Astrocyte (in vitro differentiated cells and primary cell): ENCODE measurements around the gene NUDT21. TPM values are rescaled to one million over a fixed set of nuclear protein-coding genes. Genes with fewer than 3 reads are reported as not detected.

Source experiments
- DNase-seq: peaks from one replicate; pipeline ENCODE4 v3.0.0-alpha.2; 2010; ENCODE audit warnings: low read depth
- FAIRE-seq: peaks from 2 replicates; lab custom pipeline; 2011; peaks lifted over from hg19 to GRCh38; lab: Jason Lieb, UNC
- H2AFZ ChIP-seq: 2 replicates; pipeline ENCODE4 v1.6.0; 2012; ENCODE audit warnings: low read depth, low read length, inconsistent platforms
- H3K27ac ChIP-seq: 2 replicates; pipeline ENCODE4 v1.5.1; 2011; ENCODE audit warnings: low read depth, low read length, inconsistent platforms
- H3K27me3 ChIP-seq: 2 replicates; pipeline ENCODE4 v1.6.0; 2011; ENCODE audit warnings: low read length, inconsistent platforms; ENCODE audit not compliant: insufficient read depth
- H3K36me3 ChIP-seq: 2 replicates; pipeline ENCODE4 v1.5.1; 2011; ENCODE audit warnings: low read length, inconsistent platforms; ENCODE audit not compliant: insufficient read depth
- H3K4me1 ChIP-seq: 2 replicates; pipeline ENCODE4 v1.5.1; 2011; ENCODE audit warnings: low read length, inconsistent platforms; ENCODE audit not compliant: insufficient read depth
- H3K4me2 ChIP-seq: 2 replicates; pipeline ENCODE4 v1.6.0; 2012; ENCODE audit warnings: low read length, inconsistent platforms
- H3K4me3 ChIP-seq: 2 replicates; pipeline ENCODE4 v1.5.1; 2011; ENCODE audit warnings: low read depth, mild to moderate bottlenecking, low read length, inconsistent platforms; ENCODE audit not compliant: insufficient read depth
- H3K79me2 ChIP-seq: 2 replicates; pipeline ENCODE4 v1.6.0; 2012; ENCODE audit warnings: mild to moderate bottlenecking, low read length, inconsistent platforms; ENCODE audit not compliant: insufficient read depth
- H3K9ac ChIP-seq: 2 replicates; pipeline ENCODE4 v1.6.0; 2012; ENCODE audit warnings: mild to moderate bottlenecking, low read length, inconsistent platforms
- H3K9me3 ChIP-seq: 2 replicates; pipeline ENCODE4 v1.5.1; 2012; ENCODE audit warnings: low read depth, mild to moderate bottlenecking, low read length, inconsistent platforms; ENCODE audit not compliant: insufficient read depth
- H4K20me1 ChIP-seq: 2 replicates; pipeline ENCODE4 v1.6.0; 2012; ENCODE audit warnings: low read length, inconsistent platforms; ENCODE audit not compliant: insufficient read depth
- H3K27ac Mint-ChIP-seq: one replicate; pipeline ENCODE4 v1.8.0; 2021; ENCODE audit warnings: mild to moderate bottlenecking, mixed read lengths; ENCODE audit not compliant: unreplicated experiment
- H3K27me3 Mint-ChIP-seq: one replicate; pipeline ENCODE4 v1.8.0; 2021; ENCODE audit warnings: low read depth, mixed read lengths; ENCODE audit not compliant: unreplicated experiment
- H3K36me3 Mint-ChIP-seq: one replicate; pipeline ENCODE4 v1.8.0; 2021; ENCODE audit warnings: low read depth, mixed read lengths; ENCODE audit not compliant: unreplicated experiment
- H3K4me1 Mint-ChIP-seq: one replicate; pipeline ENCODE4 v1.8.0; 2021; ENCODE audit warnings: low read depth, mixed read lengths; ENCODE audit not compliant: unreplicated experiment
- H3K4me3 Mint-ChIP-seq: one replicate; pipeline ENCODE4 v1.8.0; 2021; ENCODE audit warnings: mild to moderate bottlenecking, moderate library complexity, mixed read lengths; ENCODE audit not compliant: unreplicated experiment
- H3K9me3 Mint-ChIP-seq: one replicate; pipeline ENCODE4 v1.8.0; 2021; ENCODE audit warnings: mild to moderate bottlenecking, mixed read lengths; ENCODE audit not compliant: unreplicated experiment
- EZH2 ChIP-seq: IDR thresholded peaks from 2 replicates; pipeline ENCODE4 v1.6.1; 2012; ENCODE audit warnings: mild to moderate bottlenecking, low read length, inconsistent platforms; ENCODE audit not compliant: insufficient read depth
- total RNA-seq: library from RNA; stranded (reverse); gene quantifications from 2 replicates; pipeline ENCODE4 v1.2.1, GENCODE V29; 2021
- TF ChIP-seq, protein P1 (sequence below): IDR thresholded peaks from 2 replicates; pipeline ENCODE4 v1.5.1; 2011; ENCODE audit warnings: low read depth, mild to moderate bottlenecking, inconsistent platforms, low read length, moderate library complexity; ENCODE audit not compliant: insufficient read depth

The NUDT21 gene
- total RNA-seq, 1 donor from 2014 or later = 86.0 TPM

DNA sequence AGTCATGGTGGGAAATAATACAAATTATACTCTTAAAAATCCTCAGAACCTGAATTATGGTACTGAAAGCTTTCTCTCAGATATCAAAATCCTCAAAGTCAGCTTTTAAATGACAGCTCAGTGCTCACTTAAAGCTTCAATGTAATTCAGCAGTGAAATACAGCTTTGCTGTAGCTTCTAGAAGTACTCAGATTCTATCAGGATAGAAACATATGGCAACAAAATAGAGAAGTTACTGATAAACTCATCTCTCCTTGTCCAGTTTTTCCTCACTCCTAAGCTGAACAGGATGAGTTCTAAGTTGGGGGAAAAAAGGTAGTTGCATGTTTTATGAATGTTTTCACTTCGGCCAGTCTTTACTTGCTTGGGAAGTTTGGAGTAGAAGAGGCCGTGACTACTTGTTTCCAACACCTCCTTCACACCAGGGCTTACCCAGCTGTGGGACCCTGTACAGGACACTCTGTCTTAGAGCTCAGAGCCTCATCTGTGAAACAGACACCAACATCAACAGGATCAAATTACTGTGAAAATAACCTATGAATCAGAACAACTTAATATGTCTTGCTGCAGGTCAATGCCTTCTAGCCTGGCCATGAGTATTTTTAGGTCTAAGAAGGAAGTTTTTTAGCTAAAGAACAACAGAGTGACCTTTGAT lies 30.5 kb upstream of the NUDT21 start:
- H3K36me3 Mint-ChIP-seq = peaks cover 15% of the 10 kb centered on the region
- no peak overlapping the region for H3K9ac ChIP-seq
- DNase-seq = peak; percentile 23
- no peak overlapping the region for H3K4me2 ChIP-seq
- TF ChIP-seq, protein P1, sequence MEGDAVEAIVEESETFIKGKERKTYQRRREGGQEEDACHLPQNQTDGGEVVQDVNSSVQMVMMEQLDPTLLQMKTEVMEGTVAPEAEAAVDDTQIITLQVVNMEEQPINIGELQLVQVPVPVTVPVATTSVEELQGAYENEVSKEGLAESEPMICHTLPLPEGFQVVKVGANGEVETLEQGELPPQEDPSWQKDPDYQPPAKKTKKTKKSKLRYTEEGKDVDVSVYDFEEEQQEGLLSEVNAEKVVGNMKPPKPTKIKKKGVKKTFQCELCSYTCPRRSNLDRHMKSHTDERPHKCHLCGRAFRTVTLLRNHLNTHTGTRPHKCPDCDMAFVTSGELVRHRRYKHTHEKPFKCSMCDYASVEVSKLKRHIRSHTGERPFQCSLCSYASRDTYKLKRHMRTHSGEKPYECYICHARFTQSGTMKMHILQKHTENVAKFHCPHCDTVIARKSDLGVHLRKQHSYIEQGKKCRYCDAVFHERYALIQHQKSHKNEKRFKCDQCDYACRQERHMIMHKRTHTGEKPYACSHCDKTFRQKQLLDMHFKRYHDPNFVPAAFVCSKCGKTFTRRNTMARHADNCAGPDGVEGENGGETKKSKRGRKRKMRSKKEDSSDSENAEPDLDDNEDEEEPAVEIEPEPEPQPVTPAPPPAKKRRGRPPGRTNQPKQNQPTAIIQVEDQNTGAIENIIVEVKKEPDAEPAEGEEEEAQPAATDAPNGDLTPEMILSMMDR = no peak
- no peak for TF ChIP-seq EZH2
- H3K4me1 ChIP-seq = peaks cover 14% of the 10 kb centered on the region
- FAIRE-seq = no peak
- H3K4me1 Mint-ChIP-seq = peaks cover 28% of the 10 kb centered on the region
- no peak overlapping the region for H3K4me3 ChIP-seq
- no peak overlapping the region for H2AFZ ChIP-seq
- H3K36me3 ChIP-seq = peaks cover 12% of the 10 kb centered on the region
- no peaks in the 10 kb centered on the region for H3K79me2 ChIP-seq
- H3K4me3 Mint-ChIP-seq = no peak overlapping the region
- no peaks in the 10 kb centered on the region for H3K27me3 Mint-ChIP-seq
- no peaks in the 10 kb centered on the region for H4K20me1 ChIP-seq
- H3K27ac ChIP-seq = no peak overlapping the region
- H3K9me3 ChIP-seq = no peaks in the 10 kb centered on the region
- H3K9me3 Mint-ChIP-seq = no peaks in the 10 kb centered on the region
- H3K27ac Mint-ChIP-seq = no peak overlapping the region
- H3K27me3 ChIP-seq = no peaks in the 10 kb centered on the region

DNA sequence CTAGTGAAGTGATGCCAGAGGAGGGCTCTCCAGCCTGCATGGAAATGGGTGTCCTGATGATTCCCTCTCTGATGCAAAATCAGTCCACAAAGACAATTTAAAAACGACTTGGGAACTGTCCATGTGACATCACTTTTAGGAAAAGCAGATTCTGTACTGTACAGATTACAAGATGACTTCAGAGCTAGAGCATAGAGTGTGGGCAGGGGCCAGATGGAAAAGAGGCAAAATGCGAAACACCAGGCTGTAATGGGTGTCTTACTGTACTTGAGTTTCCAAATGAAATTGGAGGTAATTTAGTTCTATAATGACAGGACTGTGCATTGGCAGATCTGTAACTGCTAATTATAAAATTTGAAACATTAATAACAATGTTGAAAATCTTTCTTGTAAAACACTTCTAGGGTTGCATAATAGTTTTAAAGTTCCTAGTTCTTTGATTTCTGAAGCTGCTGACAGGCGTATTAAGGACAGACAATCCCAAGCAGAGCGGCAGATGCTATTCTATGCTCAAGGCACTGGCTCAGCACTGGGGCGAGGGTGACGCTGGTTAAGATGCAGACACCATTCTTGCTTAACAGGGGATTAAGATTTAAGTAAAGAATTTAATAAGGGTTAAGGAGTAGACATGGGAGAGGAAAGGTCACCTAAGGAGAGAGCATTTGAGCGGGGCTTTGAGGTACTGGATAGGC lies 29.8 kb upstream of the NUDT21 start:
- H3K27ac Mint-ChIP-seq = no peak overlapping the region
- Histone ChIP-seq H4K20me1 (no peaks in the 10 kb centered on the region), H3K27ac (no peak overlapping the region), H3K79me2 (no peaks in the 10 kb centered on the region), H3K9me3 (no peaks in the 10 kb centered on the region), H2AFZ (no peak overlapping the region), H3K36me3 (peaks cover 15% of the 10 kb centered on the region), H3K4me2 (no peak overlapping the region), H3K4me1 (peaks cover 16% of the 10 kb centered on the region), H3K9ac (no peak overlapping the region), H3K4me3 (no peak overlapping the region), H3K27me3 (no peaks in the 10 kb centered on the region)
- no peak for FAIRE-seq
- no peak overlapping the region for H3K4me3 Mint-ChIP-seq
- DNase-seq = no peak
- H3K36me3 Mint-ChIP-seq = peaks cover 17% of the 10 kb centered on the region
- H3K9me3 Mint-ChIP-seq = no peaks in the 10 kb centered on the region
- no peak for TF ChIP-seq EZH2
- TF ChIP-seq, protein P1 = no peak
- no peaks in the 10 kb centered on the region for H3K27me3 Mint-ChIP-seq
- H3K4me1 Mint-ChIP-seq = peaks cover 32% of the 10 kb centered on the region

- TF ChIP-seq, protein P1 = no peak
- TF ChIP-seq EZH2 = no peak
- Mint-ChIP-seq H3K4me1 (peaks cover 32% of the 10 kb centered on the region), H3K4me3 (no peak overlapping the region), H3K9me3 (no peaks in the 10 kb centered on the region), H3K36me3 (peaks cover 17% of the 10 kb centered on the region), H3K27ac (no peak overlapping the region), H3K27me3 (no peaks in the 10 kb centered on the region)
- Histone ChIP-seq H4K20me1 (no peaks in the 10 kb centered on the region), H3K9ac (no peak overlapping the region), H3K4me2 (no peak overlapping the region), H3K9me3 (no peaks in the 10 kb centered on the region), H3K36me3 (peaks cover 26% of the 10 kb centered on the region), H3K4me1 (peaks cover 16% of the 10 kb centered on the region), H2AFZ (no peak overlapping the region), H3K27me3 (no peaks in the 10 kb centered on the region), H3K27ac (no peak overlapping the region), H3K79me2 (no peaks in the 10 kb centered on the region), H3K4me3 (no peak overlapping the region)
- DNase-seq (no peak), FAIRE-seq (no peak)
Observed at GRCh38 chr16:56479469-56479868, 28.3 kb upstream of the NUDT21 start.
